Measurements from ENCODE around the gene DNMT3A. TPM values are rescaled to one million over a fixed set of nuclear protein-coding genes. Genes with fewer than 3 reads are reported as not detected.

The DNMT3A gene
- total RNA-seq, 3 donors from 2014 or later (not counting 1 experiment from before 2014, with no cell fraction given) = 36.3 to 60.7 (median 45.2) TPM

DNA sequence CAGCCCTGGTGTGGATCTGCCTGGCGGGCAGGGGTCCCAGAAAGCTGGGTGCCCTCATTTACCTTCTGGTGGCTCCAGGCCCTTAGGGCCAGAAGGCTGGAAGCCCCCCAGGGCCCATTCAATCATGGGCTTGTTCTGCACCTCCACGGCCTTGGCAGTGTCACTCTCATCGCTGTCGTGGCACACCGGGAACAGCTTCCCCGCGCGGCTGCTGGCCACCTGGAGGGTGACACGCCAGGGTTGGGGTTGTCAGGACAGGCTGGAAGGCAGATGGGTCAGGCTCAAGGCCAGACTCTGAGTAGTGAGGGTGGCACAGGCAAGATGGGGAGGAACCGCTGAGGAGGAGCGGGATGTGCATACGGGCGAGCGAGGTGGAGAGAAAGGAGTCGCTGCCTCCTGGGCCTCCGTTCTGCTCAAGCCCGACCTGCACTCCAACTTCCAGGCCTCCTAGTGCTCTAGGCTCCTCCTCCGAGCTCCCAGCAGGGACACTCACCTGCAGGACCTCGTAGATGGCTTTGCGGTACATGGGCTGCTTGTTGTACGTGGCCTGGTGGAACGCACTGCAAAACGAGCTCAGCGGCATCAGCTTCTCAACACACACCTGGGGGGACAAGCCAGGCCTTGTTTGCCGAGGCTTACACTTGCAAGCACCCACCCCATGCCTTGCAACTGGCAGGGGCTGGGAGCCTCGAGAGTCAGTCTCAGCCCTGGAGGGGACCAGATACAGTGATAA is 95.0 kb downstream of the DNMT3A start:
- 95% methylated on average over 26 of the region's 26 CpGs for WGBS (ENCODE audit: insufficient coverage)
- peaks cover 54% of the 10 kb centered on the region for H3K36me3 ChIP-seq (ENCODE audit: control insufficient read depth, insufficient read depth, low read length)
- no peaks in the 10 kb centered on the region for H3K36me3 Mint-ChIP-seq
- no peaks in the 10 kb centered on the region for H3K27me3 ChIP-seq (ENCODE audit: control insufficient read depth, insufficient read depth, low read length)
- H3K27ac Mint-ChIP-seq = no peak overlapping the region
- intact Hi-C loops (cut with micrococcal nuclease) = no loop called here
- no peaks in the 10 kb centered on the region for H3K9me3 ChIP-seq (ENCODE audit: control insufficient read depth, insufficient read depth, low read length)
- no peak for DNase-seq
- H3K4me3 Mint-ChIP-seq = no peak overlapping the region
- H3K4me1 ChIP-seq (ENCODE audit: control insufficient read depth, insufficient read depth, low read length) = peaks cover 16% of the 10 kb centered on the region
- H3K4me3 ChIP-seq (ENCODE audit: low read length) = no peak overlapping the region
- peaks cover 7 to 23% of the 10 kb centered on the region in 2 donors for H3K4me1 Mint-ChIP-seq
- no peaks in the 10 kb centered on the region for H3K9me3 Mint-ChIP-seq
- H3K27ac ChIP-seq (ENCODE audit: low read length) = no peak overlapping the region
- no peak for ATAC-seq
- no peaks in the 10 kb centered on the region for H3K27me3 Mint-ChIP-seq (ENCODE audit: low read depth in 2 of 2)
- no peak for TF ChIP-seq CTCF (IDR thresholded peaks at IDR 0.05)

DNA sequence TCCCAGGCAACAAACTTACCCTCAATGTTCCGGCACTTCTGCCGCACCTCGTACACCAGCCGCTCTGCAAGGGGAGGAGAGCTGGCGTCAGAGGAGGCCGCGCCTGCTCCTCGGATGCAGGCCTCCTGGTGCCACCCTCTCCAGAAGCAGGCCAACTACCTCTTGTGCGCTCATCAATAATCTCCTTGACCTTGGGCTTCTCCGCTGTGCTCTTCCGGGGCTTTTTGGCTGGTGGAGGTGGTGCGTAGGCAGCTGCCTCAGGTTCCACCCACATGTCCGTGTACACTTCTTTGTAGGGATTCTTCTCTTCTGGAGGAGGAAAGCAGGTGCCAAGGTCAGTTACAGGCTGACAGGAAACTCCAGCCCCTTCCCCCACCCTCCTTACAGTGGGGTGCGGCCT is 95.7 kb downstream of the DNMT3A start:
- Mint-ChIP-seq H3K4me3 (no peak overlapping the region), H3K4me1 (peaks cover 6 to 16% of the 10 kb centered on the region in 2 donors), H3K9me3 (no peaks in the 10 kb centered on the region), H3K27me3 (ENCODE audit: low read depth in 2 of 2) (no peaks in the 10 kb centered on the region), H3K27ac (no peak overlapping the region), H3K36me3 (no peaks in the 10 kb centered on the region)
- Histone ChIP-seq H3K36me3 (ENCODE audit: control insufficient read depth, insufficient read depth, low read length) (peaks cover 60% of the 10 kb centered on the region), H3K4me3 (ENCODE audit: low read length) (no peak overlapping the region), H3K4me1 (ENCODE audit: control insufficient read depth, insufficient read depth, low read length) (peaks cover 8% of the 10 kb centered on the region), H3K27ac (ENCODE audit: low read length) (no peak overlapping the region), H3K27me3 (ENCODE audit: control insufficient read depth, insufficient read depth, low read length) (no peaks in the 10 kb centered on the region), H3K9me3 (ENCODE audit: control insufficient read depth, insufficient read depth, low read length) (no peaks in the 10 kb centered on the region)
- TF ChIP-seq CTCF (IDR thresholded peaks at IDR 0.05) = no peak
- DNase-seq (no peak), ATAC-seq (no peak)
- intact Hi-C loops (cut with micrococcal nuclease) = no loop called here
- 97% methylated on average over 14 of the region's 14 CpGs for WGBS (ENCODE audit: insufficient coverage)

- Mint-ChIP-seq H3K27me3 (ENCODE audit: low read depth in 2 of 2) (no peaks in the 10 kb centered on the region), H3K36me3 (no peaks in the 10 kb centered on the region), H3K4me1 (peaks cover 0 to 12% of the 10 kb centered on the region in 2 donors), H3K27ac (no peak overlapping the region), H3K4me3 (no peak overlapping the region), H3K9me3 (no peaks in the 10 kb centered on the region)
- no peaks in the 10 kb centered on the region for H3K4me1 ChIP-seq (ENCODE audit: control insufficient read depth, insufficient read depth, low read length)
- no peaks in the 10 kb centered on the region for H3K27me3 ChIP-seq (ENCODE audit: control insufficient read depth, insufficient read depth, low read length)
- TF ChIP-seq CTCF (IDR thresholded peaks at IDR 0.05) = no peak
- no peaks in the 10 kb centered on the region for H3K9me3 ChIP-seq (ENCODE audit: control insufficient read depth, insufficient read depth, low read length)
- no peak overlapping the region for H3K27ac ChIP-seq (ENCODE audit: low read length)
- H3K4me3 ChIP-seq (ENCODE audit: low read length) = no peak overlapping the region
- intact Hi-C loops (cut with micrococcal nuclease) = no loop called here
- H3K36me3 ChIP-seq (ENCODE audit: control insufficient read depth, insufficient read depth, low read length) = peaks cover 68% of the 10 kb centered on the region
- DNase-seq (no peak), ATAC-seq (no peak)
- WGBS (ENCODE audit: insufficient coverage) = 94% methylated on average over 14 of the region's 14 CpGs
These were observed 96.6 kb downstream of the DNMT3A start for GRCh38 chr2:25245141-25245540.

DNA sequence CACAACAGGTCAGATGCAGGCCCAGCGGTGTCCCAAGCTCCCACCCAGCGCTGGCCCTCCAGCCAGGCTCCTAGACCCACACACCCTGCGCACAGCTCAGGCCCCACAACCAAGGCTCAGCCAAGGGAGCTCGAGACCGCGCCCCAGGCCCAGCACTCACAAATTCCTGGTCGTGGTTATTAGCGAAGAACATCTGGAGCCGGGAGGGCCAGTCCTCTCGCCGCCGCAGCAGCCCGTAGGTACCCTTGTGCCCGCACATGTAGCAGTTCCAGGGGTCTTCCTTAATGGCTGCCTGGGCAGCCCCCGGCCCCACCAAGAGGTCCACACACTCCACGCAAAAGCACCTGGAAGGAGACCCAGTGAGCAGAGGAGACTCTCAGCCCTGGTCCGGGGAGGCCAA is 97.7 kb downstream of the DNMT3A start:
- Histone ChIP-seq H3K27me3 (ENCODE audit: control insufficient read depth, insufficient read depth, low read length) (no peaks in the 10 kb centered on the region), H3K36me3 (ENCODE audit: control insufficient read depth, insufficient read depth, low read length) (peaks cover 80% of the 10 kb centered on the region), H3K9me3 (ENCODE audit: control insufficient read depth, insufficient read depth, low read length) (no peaks in the 10 kb centered on the region), H3K27ac (ENCODE audit: low read length) (no peak overlapping the region), H3K4me3 (ENCODE audit: low read length) (no peak overlapping the region), H3K4me1 (ENCODE audit: control insufficient read depth, insufficient read depth, low read length) (no peaks in the 10 kb centered on the region)
- Mint-ChIP-seq H3K9me3 (no peaks in the 10 kb centered on the region), H3K27me3 (ENCODE audit: low read depth in 2 of 2) (no peaks in the 10 kb centered on the region), H3K36me3 (no peaks in the 10 kb centered on the region), H3K27ac (no peak overlapping the region), H3K4me1 (peaks cover 0 to 7% of the 10 kb centered on the region in 2 donors), H3K4me3 (no peak overlapping the region)
- WGBS (ENCODE audit: insufficient coverage) = 97% methylated on average over 17 of the region's 17 CpGs
- TF ChIP-seq CTCF (IDR thresholded peaks at IDR 0.05) = no peak
- intact Hi-C loops (cut with micrococcal nuclease) = no loop called here
- ATAC-seq = no peak
- DNase-seq = no peak

All from natural killer cell (primary cell).